NCI-H1105 treated with DMSO at 0.1 percent for 48 hours (cell line): ENCODE measurements around the gene MEIG1.
"Not testable (repeated sequence)": the region's sequence is repeated elsewhere in the genome, so short reads cannot be mapped to it uniquely, and the experiment has no call there.

Experiments
- DNase-seq: peaks from one replicate; lab custom pipeline; 2025; lab: John Stamatoyannopoulos, UW

The MEIG1 gene

DNA sequence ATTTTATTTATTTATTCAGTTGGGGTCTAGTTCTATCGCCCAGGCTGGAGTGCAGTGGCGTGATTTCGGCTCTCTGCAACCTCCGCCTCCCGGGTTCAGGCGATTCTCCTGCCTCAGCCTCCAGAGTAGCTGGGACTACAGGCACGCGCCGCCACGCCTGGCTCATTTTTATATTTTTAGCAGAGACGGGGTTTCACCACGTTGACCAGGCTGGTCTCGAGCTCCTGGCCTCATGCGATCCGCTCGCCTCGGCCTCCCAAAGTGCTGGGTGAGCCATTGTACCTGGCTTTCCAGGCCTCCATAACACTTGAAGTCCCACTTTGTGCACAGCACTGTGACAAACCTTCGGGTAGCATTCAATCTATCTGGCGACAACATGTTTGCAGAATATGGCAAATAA, 4.3 kb upstream of the MEIG1 start:
- DNase-seq, result no peak

DNA sequence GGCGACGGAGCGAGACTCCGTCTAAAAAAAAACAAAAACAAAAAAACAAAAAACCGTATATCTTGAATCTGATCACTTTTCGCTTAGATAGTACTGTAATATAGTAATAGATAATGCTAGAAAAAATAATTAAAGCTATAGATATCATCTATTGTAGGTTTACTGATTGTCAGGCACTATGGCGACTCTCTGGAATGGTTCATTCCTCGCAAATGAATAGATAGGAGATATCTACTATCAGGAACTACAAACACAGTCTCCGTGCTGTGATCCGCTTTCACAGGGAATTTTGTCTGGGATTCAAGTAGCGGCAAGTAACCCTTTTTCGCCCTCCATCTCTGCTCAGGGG, 342 bp upstream of the MEIG1 start:
- DNase-seq, result no peak

DNA sequence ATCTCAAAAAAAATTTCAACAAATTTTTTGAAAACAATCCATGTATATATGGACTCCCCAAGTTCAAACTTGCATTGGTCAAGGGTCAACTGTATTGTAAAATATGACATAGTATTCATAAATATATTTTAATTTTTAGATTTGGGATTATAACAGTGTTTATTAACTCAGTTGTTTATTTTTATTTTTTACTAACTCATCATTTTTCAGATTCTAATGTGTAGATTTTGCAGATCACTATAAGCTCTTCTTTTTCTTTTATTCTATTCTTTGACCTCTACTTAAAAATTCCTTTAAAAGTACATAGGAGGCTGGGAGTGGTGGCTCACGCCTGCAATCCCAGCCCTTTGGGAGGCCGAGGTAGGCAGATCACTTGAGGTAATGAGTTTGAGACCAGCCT, 8.7 kb downstream of the MEIG1 start:
- DNase-seq, result no peak

DNA sequence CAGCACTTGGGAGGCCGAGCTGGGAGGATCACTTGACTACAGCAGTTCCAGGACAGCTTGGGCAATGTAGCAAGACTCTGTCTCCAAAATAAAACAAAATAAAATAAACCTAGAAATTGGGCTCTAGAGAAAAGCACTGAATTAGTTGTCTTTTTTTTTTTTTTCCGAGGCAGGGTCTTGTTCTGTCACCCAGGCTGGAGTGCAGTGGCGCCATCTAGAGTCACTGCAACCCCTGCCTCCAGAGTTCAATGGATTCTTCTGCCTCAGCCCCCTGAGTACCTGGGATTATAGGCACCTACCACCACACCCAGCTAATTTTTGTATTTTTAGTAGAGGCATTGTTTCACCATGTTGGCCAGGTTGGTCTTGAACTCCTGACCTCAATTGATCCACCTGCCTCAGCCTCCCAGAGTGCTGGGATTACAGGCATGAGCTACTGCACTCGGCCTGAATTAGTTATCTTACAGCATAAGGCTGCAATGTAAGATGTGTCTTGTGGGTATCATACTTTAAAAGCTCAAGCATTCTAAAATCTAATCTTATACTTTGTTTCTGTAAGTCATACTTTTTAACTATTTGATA, 12.8 kb downstream of the MEIG1 start:
- DNase-seq, result peak; percentile 1

DNA sequence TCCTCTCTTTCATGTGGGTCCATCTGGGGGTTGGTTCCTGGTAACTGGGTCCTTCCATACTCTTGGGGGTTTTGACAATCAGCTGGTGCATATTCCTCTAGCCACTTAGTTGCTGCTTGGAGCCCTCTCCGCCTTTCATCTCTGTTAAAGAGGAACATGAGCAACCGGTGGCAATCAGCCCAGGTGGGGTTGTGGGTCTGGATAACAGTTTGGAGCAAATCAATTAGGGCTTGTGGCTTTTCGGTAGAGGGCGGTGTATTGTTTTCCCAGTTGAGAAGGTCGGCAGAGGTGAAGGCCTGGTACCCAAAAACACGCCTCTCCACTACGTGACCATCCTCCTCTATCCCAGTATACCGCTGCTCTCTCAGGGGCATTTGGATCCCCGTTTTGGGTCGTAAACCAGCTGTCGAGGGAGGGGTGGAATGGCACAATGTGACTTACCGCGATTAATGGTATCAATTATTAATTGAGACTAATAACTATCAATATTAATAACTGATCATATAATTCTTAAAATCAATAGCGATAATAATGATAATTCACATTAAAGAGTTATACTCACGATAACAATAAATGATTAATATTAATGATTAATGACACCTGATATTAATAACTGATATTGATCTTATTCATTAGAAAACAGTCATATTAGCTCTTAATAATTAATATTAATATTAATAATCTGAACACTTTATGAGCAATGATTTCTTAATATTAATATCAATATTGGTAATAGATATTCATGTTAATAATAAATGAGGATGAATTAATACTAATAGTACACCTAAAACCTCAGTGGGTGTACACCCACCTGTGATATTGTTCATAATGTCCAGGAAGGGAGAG, 15.2 kb downstream of the MEIG1 start:
- DNase-seq, result not testable (repeated sequence)

DNA sequence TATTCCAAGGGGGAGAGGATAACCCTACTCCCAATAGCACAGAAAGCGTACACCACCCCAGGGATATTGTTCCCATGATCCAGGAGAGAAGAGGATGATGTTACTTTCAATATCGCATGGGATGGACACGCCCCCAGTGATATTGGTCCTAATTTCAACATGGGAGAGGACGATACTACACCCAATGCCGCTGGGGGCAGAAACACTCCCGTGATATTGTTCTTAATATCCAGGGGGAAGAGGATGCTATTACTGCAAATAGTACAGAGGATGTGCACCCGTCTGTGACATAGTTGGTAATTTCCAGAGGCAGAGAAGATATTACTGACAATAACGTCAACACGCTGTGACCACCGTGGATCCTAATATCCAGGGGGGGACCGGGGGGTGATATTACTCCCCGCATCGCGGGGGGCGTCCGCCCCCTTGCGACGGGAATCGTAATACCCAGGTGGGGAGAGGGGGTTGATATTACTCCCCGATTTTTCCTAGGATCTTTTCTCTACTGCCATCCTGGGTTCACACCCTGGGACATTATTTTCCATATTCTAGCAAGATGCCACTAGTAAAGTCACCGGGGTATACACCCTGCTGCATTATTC, 16.6 kb downstream of the MEIG1 start:
- DNase-seq, result no peak

DNA sequence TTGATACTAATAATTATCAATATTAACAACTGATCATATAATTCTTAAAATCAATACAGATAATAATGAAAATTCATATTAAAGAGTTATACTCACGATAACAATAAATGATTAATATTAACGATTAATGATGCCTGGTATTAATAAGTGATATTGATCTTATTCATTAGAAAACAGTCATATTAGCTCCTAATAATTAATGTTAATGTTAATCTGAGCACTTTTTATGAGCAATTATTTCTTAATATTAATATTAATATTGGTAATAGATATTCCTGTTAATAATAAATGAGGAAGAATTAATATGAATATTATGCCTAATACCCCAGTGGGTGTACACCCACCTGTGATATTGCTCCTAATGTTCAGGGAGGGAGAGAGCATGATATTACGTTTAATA, 23.6 kb downstream of the MEIG1 start:
- DNase-seq, result no peak

DNA sequence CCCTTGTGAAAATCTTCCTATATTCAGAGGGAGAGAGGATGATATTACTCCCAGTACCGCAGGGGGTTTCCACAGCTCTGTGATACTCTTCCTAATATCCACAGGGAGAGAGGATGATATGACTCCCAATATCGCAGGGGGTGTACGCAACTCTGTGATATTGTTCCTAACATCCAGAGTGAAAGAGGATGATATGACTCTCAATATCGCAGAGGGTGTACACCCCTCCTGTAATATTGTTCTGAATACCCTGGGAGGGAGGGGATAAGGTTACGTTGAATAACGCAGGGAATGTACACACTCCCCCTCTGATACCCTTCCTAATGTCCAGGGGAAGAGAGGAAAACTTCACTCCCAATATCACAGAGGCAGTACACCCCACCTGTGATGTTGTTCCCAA, 30.4 kb downstream of the MEIG1 start:
- not testable (repeated sequence) for DNase-seq

DNA sequence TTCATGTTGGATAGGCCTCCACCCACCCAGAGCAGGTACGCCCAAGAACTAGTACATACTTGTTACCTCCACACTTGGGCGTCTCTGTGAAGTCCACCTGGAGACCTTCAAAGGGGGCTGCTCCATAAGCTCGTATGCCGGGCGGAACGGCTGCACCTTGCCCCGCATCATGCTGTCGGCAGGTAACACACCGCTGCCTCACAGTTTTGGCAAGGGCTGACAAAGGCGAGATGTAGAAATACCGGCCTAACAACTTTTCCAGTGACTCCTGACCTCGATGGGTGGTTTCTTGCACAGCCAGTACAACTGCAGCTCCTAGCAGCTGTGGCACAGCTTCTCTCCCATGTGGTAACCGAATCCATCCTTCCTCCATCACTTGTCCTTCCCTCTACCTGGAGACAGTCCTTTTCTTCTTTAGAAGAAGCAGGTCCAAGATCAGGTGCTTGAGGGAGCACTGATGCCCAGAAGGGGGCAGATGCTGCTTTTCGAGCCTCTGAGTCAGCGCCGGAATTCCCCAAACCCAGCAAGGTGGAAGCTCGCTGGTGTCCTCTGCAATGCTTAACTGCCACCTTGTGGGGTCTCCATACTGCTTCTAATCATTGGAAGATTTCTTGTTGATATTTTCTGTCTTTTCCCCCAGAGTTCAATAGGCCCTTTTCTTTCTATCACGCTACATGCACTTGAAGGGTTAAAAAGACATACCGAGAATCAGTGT, 32.0 kb downstream of the MEIG1 start:
- DNase-seq, result not testable (repeated sequence)

DNA sequence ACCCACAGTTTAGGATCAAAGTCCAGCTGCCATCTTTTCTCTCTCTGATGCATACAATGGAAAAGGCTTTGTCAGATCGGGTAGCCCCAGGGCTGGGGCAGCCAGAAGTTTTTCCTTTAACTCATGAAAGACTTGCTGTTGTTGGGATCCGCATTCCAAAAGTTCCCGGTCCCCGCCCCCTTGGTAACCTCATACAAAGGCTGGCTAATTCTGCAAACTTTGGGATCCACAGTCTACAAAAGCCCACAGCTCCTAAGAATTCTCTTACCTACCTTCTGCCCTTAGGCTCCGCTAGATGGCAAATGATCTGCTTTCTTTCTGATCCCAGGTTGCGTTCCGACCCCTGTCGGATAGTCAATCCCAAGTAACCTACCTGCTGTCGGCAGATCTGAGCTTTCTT, 33.1 kb downstream of the MEIG1 start:
- not testable (repeated sequence) for DNase-seq

DNA sequence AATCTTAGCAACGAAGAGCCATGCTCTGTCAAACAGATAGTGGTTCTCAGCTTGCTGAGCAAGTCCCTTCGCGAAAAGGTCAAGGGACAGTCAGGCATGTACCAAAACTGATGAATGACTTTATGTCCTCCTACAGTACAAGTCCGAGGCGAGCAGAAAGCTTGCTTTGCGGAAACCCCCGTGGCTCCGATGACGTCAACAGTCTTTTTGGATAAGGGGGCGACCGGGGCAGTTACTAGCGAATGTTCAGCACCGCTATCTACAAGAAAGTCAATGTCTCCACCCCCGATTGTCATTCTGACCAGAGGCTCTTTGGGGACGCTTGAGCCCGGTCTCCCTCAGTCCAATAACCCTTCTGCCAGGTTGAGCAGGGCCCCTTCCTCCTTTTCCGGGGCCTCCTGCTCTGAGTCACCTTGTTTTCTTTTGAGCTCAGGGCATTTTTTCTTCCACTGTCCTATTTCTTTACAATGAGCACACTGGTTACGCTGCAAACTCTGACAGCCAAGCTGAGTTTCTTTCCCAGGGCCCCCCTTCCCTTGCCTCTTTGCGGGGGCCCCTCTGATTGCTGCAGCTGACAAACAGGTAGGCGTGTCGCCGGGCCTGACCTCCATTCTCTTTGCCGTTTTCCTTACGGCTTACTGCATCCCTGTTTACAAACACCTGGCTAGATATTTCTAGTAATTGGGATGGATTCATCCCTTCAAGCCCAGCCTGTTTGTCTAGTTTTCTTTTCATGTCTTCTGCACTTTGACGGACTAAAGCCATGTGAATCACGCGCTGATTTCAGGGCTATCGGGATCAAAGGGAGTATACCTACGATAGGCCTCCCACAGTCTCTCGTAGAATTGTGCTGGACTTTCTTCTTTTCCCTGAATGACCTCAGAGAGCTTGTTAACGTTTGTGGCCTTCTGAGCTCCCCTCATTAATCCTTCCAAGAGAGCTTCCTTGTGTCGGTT, 34.6 kb downstream of the MEIG1 start:
- DNase-seq, result not testable (repeated sequence)

DNA sequence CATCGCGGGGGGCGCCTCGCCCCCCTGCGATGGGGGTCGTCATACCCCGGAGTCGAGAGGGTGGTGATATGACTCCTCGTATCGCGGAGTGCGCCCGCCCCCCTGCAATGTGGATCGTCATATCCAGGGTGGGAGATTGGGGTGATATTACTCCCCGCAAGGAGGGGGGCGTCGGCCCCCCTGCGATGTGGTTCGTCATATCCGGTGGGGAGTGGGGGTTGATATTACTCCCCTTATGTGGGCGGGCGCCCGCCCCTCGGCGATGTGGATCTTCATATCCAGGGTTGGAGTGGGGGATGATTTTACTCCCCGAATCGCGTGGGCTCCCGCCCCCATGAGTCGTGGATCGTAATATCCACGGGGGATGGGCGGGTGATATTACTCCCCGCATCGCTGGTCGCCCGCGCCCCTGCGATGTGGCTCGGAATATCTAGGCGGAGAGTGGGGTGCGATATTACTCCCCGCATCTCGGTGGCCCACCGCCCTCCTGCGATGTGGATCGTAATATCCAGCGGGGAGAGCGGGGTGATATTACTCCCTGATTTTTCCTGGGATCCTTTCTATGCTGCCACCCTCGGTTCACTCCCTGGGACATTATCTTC, 36.9 kb downstream of the MEIG1 start:
- no peak for DNase-seq

DNA sequence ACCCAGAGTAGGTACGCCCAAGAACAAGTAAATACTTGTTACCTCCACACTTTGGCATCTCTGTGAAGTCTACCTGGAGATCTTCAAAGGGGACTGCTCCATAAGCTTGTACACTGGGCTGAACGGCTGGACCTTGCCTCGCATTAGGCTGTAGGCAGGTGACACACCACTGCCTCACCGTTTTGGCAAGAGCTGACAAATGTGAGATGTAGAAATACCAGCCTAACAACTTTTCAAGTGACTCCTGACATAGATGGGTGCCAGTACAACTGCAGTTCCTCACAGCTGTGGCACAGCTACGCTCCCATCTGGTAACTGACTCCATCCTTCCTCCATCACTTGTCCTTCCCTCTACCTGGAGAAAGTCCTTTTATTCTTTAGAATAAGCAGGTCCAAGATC, 54.3 kb downstream of the MEIG1 start:
- peak; percentile 5 for DNase-seq

DNA sequence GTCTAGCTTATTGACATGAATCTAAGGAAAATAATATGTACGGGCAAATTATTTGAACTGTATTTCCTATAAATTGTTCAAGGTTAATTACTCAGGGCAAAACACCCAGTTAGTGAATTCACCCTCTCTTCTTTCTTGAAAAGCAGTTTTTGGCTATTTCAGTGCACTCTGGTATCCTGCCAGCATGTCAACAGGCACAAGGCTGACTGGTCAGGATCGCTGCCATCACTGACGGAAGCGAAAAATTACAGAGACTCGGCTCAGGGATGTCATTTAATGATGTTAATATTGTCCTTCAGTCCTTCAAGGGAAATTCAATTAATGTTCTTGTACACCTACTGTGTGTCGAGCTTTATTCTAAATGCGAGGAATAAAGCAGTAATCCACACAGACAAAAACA, 56.3 kb downstream of the MEIG1 start:
- no peak for DNase-seq

DNA sequence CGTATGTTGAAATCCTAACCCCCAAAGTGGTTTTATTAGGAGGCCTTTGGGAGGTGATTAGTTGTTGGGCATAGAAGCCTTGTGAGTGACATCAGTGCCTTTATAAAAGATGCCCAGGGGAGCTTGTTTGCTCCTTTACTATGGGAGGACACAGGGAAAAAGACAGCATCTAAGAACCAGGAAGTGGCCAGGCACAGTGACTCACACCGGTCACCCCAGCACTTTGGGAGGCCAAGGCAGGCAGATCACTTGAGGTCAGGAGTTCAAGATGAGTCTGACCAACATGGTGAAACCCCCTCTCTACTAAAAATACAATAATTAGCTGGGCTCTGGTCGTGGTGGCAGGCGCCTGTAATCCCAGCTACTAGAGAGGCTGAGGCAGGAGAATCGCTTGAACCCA, 61.8 kb downstream of the MEIG1 start:
- not testable (repeated sequence) for DNase-seq
